Gastrocnemius medialis (tissue), 4 donors: ENCODE results near the gene GSTP1. TPM values are rescaled to one million over a fixed set of nuclear protein-coding genes. Genes with fewer than 3 reads are reported as not detected.

Source experiments
- ATAC-seq, 2 donors: fragments of 150-250 bp; one replicate each; pipeline ENCODE4 v1.9.1; 2016
- DNase-seq, 2 donors: peaks; one replicate each; pipeline ENCODE4 v3.0.0-alpha.2; 2019
- H3K27ac ChIP-seq, 4 donors: fragments of 200-600 bp; sonication (generic); 1 replicate in 1 of 4; 2 replicates in 3 of 4; pipeline ENCODE4 v1.5.1; 2016 to 2018; ENCODE audit warnings: mild to moderate bottlenecking in 2 of 4, moderate library complexity in 1 of 4
- H3K27me3 ChIP-seq, 3 donors: fragments of 200-600 bp; sonication (generic) in 2 of 3; 1 replicate in 1 of 3; 2 replicates in 2 of 3; pipeline versions ENCODE4 v1.5.1 to v1.6.0; 2016 to 2019; ENCODE audit warnings: mild to moderate bottlenecking in 1 of 3, moderate library complexity in 1 of 3
- H3K36me3 ChIP-seq, 2 donors: fragments of 200-600 bp; sonication (generic) in 1 of 2; one replicate each; pipeline ENCODE4 v1.5.1; 2017 to 2018
- H3K4me1 ChIP-seq, 2 donors: fragments of 200-600 bp; sonication (generic) in 1 of 2; one replicate each; pipeline ENCODE4 v1.5.1; 2016 to 2017; ENCODE audit warnings: mild to moderate bottlenecking in 2 of 2
- H3K4me3 ChIP-seq, 4 donors: fragments of 200-600 bp; sonication (generic) in 3 of 4; 1 replicate in 1 of 4; 2 replicates in 3 of 4; pipeline ENCODE4 v1.5.1; 2016 to 2019; ENCODE audit warnings: mild to moderate bottlenecking in 2 of 4
- H3K9me3 ChIP-seq, 3 donors: fragments of 200-600 bp; sonication (generic) in 2 of 3; 1 replicate in 1 of 3; 2 replicates in 2 of 3; pipeline ENCODE4 v1.5.1; 2016 to 2019
- CTCF ChIP-seq, 5 experiments: fragments of 450-650 bp in 3 of 5; fragments of 200-600 bp in 2 of 5; sonication (generic) in 2 of 5; IDR thresholded peaks in 4 of 5; conservative IDR thresholded peaks in 1 of 5; 1 replicate in 4 of 5; 2 replicates in 1 of 5; pipeline ENCODE4 v1.5.1; 2016 to 2019; ENCODE audit warnings: antibody characterized with exemption in 5 of 5, mild to moderate bottlenecking in 3 of 5, moderate library complexity in 3 of 5
- POLR2A ChIP-seq, 2 donors: fragments of 450-650 bp; IDR thresholded peaks; one replicate each; pipeline ENCODE4 v1.6.1; 2017; ENCODE audit warnings: antibody characterized with exemption in 2 of 2, mild to moderate bottlenecking in 2 of 2, moderate library complexity in 2 of 2
- in situ Hi-C, 4 donors: fragments of 200-750 bp; cut with MboI; loops; one replicate each; pipeline versions ENCODE4 v1.15.0 to v1.8.0; 2017; ENCODE audit warnings: low sequenced_read_pairs in 4 of 4
- intact Hi-C: fragments of 100-400 bp; cut with DNase I; formaldehyde crosslinking; loops from one replicate; pipeline ENCODE4 v1.15.1; 2023; ENCODE audit warnings: low total_unique reads
- total RNA-seq, 4 donors: library from RNA; depleted of rRNA; stranded (reverse); fragments of >200 nt; gene quantifications; one replicate each; pipeline versions ENCODE4 v1.1.0 to v1.2.3, GENCODE V29; 2016

GSTP1 gene
- total RNA-seq, 4 donors from 2014 or later, result 316 to 866 (median 549) TPM

- no peak overlapping the region for H3K4me3 ChIP-seq
- intact Hi-C loops, result no loop called here
- H3K27ac ChIP-seq, result no peak overlapping the region
- H3K4me1 ChIP-seq, result peaks cover 10 to 24% of the 10 kb centered on the region in 2 donors
- ATAC-seq, result no peak
- peaks cover 0 to 1% (median 0%) of the 10 kb centered on the region in 3 donors for H3K27me3 ChIP-seq
- DNase-seq, result no peak
- TF ChIP-seq CTCF (IDR thresholded peaks at IDR 0.05 in 4 of 5, conservative IDR thresholded peaks at IDR 0.05 in 1 of 5), result no peak
- H3K9me3 ChIP-seq, result no peaks in the 10 kb centered on the region
- H3K36me3 ChIP-seq, result peaks cover 0 to 48% of the 10 kb centered on the region in 2 donors
- in situ Hi-C loops, result no loop called here
Measured at GRCh38 chr11:67611704-67612587, 28.3 kb downstream of the GSTP1 start.

DNA sequence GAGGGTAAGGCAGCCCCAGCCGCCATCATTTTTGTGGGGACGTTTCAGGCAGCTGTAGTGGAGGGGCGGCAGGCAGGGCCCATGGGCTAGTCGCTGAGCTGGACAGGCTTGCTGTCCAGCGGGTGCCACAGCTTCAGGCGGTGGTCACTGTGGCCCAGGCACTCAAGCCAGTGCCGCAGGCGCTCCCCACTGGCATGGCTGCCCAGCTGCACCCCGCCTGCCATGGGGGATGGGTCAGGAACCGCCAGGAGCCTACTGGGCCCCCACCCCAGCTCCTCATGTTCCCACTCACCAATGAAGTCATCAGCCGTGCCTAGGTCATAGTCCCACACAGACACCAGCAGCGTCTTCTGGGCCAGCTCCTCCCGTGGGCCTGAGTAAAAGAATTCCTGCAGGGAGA is 29.1 kb downstream of the GSTP1 start:
- intact Hi-C loops (no loop called here), in situ Hi-C loops (no loop called here)
- H3K4me3 ChIP-seq, result no peak overlapping the region
- H3K9me3 ChIP-seq, result no peaks in the 10 kb centered on the region
- H3K27me3 ChIP-seq, result peaks cover 0 to 2% (median 0%) of the 10 kb centered on the region in 3 donors
- H3K27ac ChIP-seq, result no peak overlapping the region
- DNase-seq (no peak), ATAC-seq (no peak)
- H3K36me3 ChIP-seq, result peaks cover 0 to 48% of the 10 kb centered on the region in 2 donors
- TF ChIP-seq POLR2A (IDR thresholded peaks at IDR 0.05), result no peak
- TF ChIP-seq CTCF (IDR thresholded peaks at IDR 0.05 in 4 of 5, conservative IDR thresholded peaks at IDR 0.05 in 1 of 5), result no peak
- peaks cover 3 to 18% of the 10 kb centered on the region in 2 donors for H3K4me1 ChIP-seq

DNA sequence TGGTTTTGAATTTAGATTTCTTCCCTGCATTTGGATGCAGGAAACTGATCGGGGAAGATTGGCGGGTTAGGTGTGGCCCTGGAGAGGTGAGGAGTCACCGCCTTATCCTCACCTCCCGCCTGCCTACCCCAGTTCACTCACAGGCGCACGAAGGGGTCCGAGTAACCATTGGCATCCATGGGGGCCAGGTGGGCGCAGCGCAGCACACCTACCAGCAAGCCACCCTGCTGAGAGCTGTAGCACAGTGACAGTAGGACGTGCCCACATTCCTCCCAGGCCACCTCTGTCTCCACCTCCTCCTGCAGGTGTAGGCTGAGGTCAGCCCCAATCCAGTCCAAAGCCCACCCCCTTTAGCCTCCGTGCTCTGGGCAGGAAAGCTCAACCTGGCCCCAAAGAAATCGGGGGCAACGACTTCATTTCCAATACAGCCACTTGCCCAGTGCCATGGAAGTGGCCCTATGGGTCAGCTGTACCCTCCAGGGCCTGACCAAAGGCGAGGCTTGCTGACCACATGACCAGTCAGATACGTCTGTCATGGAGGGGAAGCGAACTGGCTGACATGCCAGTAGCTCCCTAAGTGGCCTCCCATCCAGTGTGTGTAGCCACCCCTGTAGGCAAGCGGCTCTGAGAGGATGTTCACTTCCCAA is 29.8 kb downstream of the GSTP1 start:
- peaks cover 0 to 44% of the 10 kb centered on the region in 2 donors for H3K36me3 ChIP-seq
- H3K27ac ChIP-seq, result peak overlapping the region in 2 of 4 donors; percentile 19 to 39
- intact Hi-C loops (no loop called here), in situ Hi-C loops (no loop called here)
- no peak for DNase-seq
- peaks cover 0 to 2% (median 0%) of the 10 kb centered on the region in 3 donors for H3K27me3 ChIP-seq
- peaks cover 0 to 12% of the 10 kb centered on the region in 2 donors for H3K4me1 ChIP-seq
- H3K9me3 ChIP-seq, result no peaks in the 10 kb centered on the region
- TF ChIP-seq POLR2A (IDR thresholded peaks at IDR 0.05), result no peak
- H3K4me3 ChIP-seq, result peak overlapping the region in 3 of 4 donors; percentile 30 to 37 (median 32)
- no peak for ATAC-seq

DNA sequence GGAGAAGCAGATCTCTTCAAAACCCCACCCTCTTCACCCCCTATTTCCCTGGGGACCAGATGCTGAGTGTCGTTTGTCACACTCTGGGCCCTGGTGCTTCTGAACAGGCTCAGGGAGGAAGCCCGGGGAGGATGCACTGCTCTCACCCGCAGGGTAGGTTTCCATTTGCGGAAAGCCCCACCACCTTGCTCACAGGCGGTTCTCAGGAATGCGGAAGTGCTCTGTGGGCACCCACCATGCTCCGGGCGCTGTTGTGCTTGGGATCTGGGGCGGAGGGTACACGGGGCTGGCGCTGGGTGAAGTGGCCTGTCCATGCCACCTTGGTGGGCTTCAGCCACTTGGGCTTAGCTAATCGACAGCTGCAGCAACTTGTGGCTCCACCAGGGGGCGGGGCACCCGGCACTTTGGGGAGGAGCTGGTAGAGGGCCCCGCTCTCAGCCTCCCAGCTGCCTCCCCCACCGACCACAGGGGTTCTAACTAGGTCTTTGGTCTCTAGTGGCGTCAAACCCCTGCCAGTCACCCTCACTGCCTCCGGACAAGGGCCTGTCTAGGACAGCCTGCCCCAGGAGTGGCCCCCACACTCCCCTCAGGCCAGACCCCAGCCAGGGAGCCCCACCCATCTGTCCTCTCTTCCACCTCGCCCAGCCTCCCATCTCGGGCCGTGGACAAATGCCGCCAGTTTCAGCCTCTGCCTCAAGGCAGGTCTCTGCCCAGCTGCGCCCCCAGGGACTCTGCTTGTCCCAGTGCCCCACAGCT is 30.5 kb downstream of the GSTP1 start:
- peak overlapping the region; percentile 30 to 37 (median 32) for H3K4me3 ChIP-seq
- peaks cover 0 to 8% of the 10 kb centered on the region in 2 donors for H3K4me1 ChIP-seq
- H3K27ac ChIP-seq, result peak overlapping the region in 2 of 4 donors; percentile 19 to 39
- peaks cover 0 to 2% (median 0%) of the 10 kb centered on the region in 3 donors for H3K27me3 ChIP-seq
- TF ChIP-seq CTCF (IDR thresholded peaks at IDR 0.05 in 4 of 5, conservative IDR thresholded peaks at IDR 0.05 in 1 of 5), result peak; percentile 49 to 79 (median 74)
- no peak for TF ChIP-seq POLR2A (IDR thresholded peaks at IDR 0.05)
- DNase-seq (peak in 1 of 2 donors; percentile 45), ATAC-seq (peak; percentile 31 to 41)
- in situ Hi-C loops, result no loop called here
- intact Hi-C loops, result no loop called here
- peaks cover 0 to 37% of the 10 kb centered on the region in 2 donors for H3K36me3 ChIP-seq
- H3K9me3 ChIP-seq, result no peaks in the 10 kb centered on the region
